GM21528 (cell line): Measurements from ENCODE around the gene FBXL17.
A peak's percentile ranks its signal among the peaks of the same experiment; 100 is the strongest.
"Not testable (repeated sequence)": the region's sequence is repeated elsewhere in the genome, so short reads cannot be mapped to it uniquely, and the experiment has no call there.

Experiments used
- ATAC-seq: cut with Tn5 transposase; IDR thresholded peaks from one replicate; pipeline ENCODE4 v1.9.1; 2021; ENCODE audit warnings: mild to moderate bottlenecking, moderate library complexity; ENCODE audit not compliant: unreplicated experiment, low FRiP score

The FBXL17 gene

GRCh38 chr5:108381954-108382783 lies at the start of gene FBXL17:
TSS of gene FBXL17 (minus strand) at chr5:108382098.
- peak; percentile 85 for ATAC-seq

GRCh38 chr5:108430931-108431608 lies 49.2 kb upstream of the FBXL17 start:
- no peak for ATAC-seq

- ATAC-seq: no peak
Observed at GRCh38 chr5:108421713-108422112, 39.8 kb upstream of the FBXL17 start.

- ATAC-seq: no peak
Observed at GRCh38 chr5:108420755-108421154, 38.9 kb upstream of the FBXL17 start.

DNA sequence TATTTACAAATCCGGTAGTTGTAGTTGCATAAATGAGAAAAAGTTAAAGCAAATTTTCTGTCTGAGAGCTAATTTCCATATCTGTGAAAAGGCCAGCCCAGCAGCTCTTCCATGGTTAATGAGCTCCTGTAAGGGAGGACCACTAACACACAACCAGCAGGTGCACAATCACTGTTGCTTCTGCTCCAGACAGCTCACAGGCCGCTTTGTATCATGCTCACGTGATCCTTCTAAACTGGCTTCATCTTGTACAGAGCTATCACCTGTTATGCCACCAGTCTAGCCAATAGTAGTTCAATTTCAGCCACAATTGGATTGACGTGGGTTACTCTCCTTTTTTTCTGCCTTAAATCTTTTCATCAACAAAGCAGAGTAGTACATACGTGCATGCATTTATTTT lies 38.3 kb upstream of the FBXL17 start:
- no peak for ATAC-seq

DNA sequence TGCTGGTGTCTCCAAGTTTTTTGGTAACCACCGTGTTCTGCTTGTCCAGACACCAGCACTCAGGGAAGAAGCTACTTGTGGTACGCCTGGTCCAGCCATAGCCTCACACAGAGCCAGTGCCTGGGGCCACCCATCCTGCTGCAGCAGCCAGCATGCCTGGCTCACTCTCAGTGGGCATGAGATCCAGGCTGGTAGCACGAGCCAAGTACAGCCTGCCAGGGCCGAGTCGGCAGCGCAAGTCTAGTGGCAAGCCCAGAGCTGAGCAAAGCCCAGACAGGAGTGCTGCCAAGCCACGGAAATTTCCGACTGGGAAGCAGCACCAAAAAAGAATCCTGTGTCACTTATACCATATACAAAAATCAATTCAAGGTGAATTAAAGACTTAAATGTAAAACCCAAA lies 36.3 kb upstream of the FBXL17 start:
- no peak for ATAC-seq

- no peak for ATAC-seq
Observed at GRCh38 chr5:108417166-108417670, 35.3 kb upstream of the FBXL17 start.

DNA sequence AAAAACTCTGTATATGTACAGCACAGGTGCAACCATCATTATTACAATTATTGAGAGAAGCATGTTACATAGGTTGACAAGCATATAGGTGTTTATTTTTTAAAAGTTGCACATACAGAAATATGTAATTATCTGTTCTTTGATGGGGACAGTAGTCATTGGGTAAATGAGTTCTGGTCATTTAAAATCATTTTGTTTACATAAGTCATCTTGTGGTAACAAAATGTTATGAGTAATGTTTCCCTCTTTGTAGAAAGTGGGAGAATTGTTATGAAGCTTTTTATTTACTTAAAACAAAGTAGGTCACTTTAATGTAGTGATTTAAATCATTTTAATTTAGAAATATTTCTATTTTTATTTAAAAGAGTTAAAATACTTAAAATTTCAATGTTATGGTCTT lies 33.8 kb upstream of the FBXL17 start:
- no peak for ATAC-seq

DNA sequence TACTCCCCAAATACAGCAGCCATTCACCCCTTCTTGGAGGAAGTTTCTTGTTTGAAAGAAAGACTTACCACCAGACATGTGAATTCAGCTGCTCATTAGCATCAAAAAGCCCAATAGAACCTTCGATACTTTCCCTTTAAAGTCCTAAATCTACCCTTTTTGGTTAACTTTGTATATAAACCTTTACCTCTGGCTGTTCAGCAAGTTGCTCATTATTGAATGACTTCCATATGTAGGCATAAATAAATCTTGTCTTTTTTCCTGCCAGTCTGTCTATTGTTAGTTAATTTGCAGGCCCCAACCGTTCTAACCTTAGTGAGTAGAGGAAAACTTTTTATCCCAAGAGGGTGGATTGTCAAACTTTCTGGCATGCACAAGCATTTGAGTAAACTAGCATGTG lies 27.9 kb upstream of the FBXL17 start:
- no peak for ATAC-seq

- not testable (repeated sequence) for ATAC-seq
Observed at GRCh38 chr5:108405201-108405600, 23.3 kb upstream of the FBXL17 start.

GRCh38 chr5:108398964-108399363 lies 17.1 kb upstream of the FBXL17 start:
- ATAC-seq: no peak

DNA sequence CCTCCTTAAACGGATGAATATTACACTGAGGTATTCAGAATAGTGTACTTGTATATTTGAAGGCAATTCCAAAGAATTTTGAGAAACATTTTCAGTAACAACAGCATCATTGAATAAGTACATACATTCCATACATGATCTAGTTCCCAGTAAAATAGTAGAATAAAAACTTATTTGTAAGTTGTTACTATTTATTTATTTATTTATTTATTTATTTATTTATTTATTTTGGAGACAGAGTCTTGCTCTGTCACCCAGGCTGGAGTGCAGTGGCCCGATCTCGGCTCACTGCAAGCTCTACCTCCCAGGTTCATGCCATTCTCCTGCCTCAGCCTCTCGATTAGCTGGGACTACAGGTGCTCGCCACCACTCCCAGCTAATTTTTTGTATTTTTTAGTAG lies 14.9 kb upstream of the FBXL17 start:
- not testable (repeated sequence) for ATAC-seq

DNA sequence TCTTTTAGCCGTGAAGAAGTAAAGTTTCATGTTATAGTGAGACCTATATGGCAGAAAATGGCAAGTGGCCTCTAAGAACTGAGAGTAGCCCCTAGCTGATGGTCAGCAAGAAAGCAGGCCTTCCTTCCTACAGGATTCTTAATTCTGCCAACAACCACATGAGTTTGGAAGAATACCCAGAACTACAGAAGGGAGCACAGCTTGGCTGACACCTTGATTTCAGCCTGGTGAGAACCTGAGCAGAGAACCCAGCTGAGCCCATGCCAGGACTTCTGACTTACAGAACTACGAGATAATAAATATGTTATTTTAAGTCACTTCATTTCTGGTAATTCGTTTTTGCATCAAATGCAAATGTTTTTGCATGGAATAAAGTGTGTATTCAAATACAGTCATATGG lies 5.9 kb upstream of the FBXL17 start:
- no peak for ATAC-seq

GRCh38 chr5:108386345-108387061 lies 4.6 kb upstream of the FBXL17 start:
- ATAC-seq: no peak

DNA sequence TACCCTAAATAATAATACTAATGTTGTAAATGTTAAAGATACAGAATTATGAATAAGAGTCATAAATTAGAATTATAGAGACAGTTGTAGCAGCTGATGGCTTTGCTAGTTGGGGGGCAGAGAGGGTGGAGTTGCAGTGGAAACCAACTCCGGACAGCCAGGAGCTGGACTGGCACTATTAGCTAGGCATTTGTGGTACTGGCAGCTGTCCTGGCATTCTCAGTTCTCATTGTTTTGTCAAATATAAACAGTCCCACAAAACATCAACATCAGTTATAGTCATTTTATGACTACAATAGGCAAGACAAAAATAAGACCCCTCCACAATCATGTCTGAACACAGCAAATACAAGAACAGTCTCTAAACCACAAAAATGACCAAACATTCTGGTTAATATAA lies 2.8 kb upstream of the FBXL17 start:
- no peak for ATAC-seq

DNA sequence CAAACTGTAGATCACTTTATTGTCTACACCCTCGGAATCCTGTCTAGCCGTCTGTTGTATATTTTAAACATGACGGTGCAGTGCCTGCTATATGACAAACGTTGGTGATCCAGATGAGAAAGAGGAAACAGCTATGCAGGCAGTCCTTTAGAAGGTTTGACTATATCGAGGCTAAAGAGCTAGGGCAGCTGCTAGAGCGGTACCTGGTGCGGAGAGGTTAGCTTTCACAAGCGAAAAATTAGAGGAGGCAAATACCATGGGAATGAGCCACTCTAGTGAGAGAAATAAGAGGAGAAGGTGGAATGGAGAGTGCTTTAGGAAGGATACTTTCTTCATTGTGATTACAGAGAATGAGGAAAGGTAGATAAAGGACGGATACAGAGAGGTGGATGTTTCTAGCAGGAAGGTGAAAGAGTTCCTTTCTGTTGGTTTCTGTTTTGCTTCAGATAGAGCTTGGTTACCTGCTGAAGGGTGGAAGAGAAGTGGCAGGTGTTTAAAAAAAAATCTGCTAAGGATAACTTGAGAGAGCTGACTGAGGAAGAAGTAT lies 959 bp upstream of the FBXL17 start:
- ATAC-seq: peak; percentile 4

- peak; percentile 56 for ATAC-seq
Observed at GRCh38 chr5:108381350-108381953, 446 bp downstream of the FBXL17 start.

- ATAC-seq: peak; percentile 31
Observed at GRCh38 chr5:108380531-108381349, 1.2 kb downstream of the FBXL17 start.

GRCh38 chr5:108379722-108380530 lies 2.0 kb downstream of the FBXL17 start:
- no peak for ATAC-seq
